ENCODE measurements around the gene SMAP1.

The SMAP1 gene

DNA sequence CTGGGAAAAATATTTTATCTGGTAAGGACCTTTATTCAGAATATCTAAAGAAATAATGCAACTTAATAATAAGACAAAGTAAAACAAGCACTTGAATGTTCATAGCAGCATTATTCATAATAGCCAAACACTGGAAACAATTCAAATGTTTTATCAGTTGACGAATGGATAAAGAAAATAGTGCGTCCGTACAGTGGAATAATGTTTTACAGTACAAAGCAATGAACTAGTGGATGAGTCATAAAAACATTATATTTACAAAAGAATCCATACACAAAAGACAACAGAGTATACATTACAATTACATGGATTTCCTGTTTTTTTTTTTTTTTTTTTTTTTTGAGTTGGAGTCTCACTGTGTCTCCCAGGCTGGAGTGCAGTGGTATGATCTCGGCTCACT, 12.7 kb downstream of the SMAP1 start:
- DNase-seq (ENCODE audit: low read depth in 2 of 2), result no peak

DNA sequence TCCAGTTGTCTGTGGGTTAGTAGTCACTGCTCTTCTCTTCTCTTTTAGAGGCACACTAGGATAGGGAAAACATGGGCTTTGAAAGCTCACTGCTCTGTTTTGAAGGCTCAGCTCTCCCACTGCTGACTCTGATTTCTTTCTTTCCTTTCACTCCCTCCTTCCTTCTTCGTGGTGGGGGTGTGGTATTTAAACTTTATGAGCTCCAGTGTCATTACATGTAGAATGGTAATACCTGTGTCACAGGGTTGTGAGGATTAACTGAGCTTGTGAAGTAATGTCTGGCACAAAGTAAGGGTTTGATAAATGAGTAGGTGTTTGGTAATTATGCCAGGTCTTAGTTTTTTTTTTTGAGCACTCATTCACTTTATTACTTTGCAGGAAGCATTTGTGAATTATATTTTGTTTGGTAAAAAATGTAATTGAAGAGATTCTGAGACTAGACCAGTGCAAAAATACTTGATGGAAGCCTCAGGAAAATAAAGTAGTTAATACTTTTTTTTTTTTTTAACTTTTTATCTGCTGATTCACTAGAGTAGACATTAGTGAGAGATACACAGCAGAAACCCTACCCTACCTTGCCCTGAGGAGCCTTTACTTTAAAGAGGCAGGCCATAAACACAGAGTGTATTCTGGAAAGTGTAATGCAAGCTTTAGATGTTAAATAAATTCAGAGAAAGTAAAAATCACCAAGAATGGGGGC, 17.3 kb downstream of the SMAP1 start:
- no peak for DNase-seq (ENCODE audit: low read depth in 2 of 2)

DNA sequence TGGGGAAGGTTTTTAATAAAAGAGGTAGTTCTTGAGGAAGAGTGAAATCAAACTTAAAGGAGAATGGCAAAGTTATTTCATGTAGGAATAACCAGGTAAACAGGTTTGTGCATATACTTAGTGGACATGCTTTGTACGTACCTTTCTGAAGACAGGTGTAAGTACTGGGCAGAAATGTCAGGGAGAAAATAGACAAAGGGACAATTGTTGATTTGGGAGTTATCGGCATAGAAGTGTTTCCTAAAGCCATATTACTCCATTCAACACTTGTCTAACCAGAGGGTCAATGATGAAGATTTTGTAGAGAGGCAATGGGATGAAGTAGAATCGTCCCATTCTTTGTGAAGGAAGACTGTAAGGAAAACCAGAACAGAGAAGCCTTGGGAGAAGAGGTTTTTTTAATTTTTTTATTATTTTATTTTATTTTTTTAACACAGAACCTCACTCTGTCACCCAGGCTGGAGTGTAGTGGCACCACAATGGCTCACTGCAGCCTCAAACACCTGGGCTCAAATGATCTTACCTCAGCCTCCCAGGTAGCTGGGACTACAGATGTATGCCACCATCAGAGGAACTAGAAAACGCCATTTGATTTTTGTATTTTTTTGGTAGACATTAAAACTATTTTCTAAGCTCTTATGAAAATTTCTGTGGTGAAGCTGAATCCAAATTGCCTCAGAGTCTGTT, 18.0 kb downstream of the SMAP1 start:
- DNase-seq (ENCODE audit: low read depth in 2 of 2), result no peak

DNA sequence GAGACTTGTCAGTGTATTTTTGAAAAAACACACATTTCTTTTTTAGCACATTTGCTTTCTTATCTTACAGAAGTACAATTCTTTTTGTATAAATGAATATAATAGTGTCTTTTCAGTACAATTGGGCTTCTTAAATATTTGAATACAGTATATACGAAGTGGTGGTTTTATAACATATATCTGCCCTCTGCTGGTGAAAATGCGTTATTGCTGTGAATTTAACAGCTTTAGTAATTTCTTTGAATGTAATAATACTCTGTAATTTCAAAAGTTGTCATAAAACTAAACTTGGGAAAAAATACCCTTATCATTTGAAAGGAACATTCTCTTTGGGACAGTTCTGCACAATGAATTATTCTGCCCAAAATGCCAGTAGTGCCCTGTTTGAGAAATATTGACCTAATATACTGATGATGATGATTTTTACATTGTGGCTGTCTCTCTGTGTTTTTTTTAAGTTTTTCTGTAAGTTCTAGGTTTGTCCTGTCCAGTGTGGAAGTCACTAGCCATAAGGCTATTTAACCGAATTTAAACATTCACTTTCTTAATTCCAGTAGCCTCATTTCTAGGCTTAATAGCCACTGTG, 19.0 kb downstream of the SMAP1 start:
- DNase-seq (ENCODE audit: low read depth in 2 of 2), result no peak

DNA sequence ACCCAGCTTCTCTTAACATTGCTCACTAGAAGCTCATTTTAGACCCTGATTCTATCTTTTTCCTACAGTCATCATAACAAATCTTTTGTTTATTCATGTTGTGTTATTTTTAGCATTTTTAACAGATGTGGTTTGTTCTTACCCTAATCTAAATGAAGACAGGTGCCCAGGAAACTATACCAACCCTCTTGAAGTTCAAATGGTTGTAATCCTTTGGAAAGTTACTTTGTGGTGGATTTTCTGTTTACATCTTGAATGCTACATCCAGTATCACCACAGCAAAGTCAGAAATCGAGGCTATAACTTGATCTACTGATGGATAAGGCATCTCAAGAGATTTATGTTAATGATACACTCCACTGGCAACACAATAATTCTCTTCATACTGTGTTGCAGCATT, 26.2 kb downstream of the SMAP1 start:
- DNase-seq (ENCODE audit: low read depth in 2 of 2), result no peak

DNA sequence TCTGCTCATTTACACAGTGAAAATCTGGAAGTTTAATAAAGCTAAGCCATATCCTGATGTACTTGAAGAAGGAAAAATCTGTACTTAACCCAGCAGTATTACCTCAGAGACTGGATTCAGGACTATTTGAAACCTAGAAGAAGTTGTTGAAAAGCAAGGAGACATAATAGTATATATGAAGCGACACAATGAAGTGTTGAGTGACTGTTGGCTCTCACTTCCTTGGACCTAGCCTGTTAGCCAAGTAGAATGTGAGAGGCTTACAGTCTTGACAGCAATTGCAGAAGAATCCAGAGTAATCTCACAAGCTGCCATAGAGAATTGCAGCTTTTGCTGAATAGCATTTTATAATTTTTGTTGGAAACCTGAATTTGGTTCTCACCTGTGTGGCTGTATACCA, 26.7 kb downstream of the SMAP1 start:
- DNase-seq (ENCODE audit: low read depth in 2 of 2), result no peak

DNA sequence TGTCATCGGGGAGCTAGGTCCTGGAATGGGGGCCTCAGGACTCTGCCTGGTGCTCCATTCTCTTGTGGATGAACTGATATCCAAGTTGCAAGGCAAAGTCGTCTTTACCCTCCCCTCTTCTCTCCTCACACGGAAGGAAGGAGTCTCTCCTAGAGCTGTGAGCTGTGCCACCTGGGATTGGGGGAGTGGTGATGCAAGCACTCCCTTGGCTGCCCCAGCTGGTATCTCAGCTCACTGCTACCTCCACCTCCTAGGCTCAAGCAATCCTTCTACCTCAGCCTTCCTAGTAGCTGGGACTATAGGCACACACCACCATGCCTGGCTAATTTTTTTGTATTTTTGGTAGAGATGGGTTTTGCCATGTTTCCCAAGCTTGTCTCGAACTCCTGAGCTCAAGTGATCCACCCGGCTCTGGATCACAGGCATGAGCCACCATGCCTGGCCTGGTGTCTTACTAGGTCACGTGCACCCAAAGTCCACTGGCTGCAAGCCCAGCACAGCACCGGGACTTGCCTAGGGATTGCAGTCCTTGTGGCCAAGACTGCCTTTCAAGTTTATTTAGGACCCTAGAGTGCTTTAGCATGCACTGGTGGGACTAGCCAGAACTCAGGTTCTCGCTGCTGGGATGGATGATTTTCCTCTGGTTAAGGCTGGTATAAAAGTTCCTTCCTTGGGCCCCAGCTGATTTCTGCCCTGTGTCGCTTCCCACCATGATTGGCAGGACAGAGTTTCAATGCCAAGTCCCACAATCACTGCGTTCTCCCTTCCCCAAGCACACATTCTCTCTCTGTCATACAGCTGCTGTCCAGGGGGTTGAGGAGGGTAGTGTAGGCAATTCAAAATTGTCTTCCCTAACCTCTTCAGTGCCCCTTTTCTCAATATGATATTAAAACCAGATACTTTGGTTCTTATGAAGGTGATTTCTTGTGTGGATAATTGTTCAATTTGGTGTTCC, 33.5 kb downstream of the SMAP1 start:
- no peak for DNase-seq (ENCODE audit: low read depth in 2 of 2)

DNA sequence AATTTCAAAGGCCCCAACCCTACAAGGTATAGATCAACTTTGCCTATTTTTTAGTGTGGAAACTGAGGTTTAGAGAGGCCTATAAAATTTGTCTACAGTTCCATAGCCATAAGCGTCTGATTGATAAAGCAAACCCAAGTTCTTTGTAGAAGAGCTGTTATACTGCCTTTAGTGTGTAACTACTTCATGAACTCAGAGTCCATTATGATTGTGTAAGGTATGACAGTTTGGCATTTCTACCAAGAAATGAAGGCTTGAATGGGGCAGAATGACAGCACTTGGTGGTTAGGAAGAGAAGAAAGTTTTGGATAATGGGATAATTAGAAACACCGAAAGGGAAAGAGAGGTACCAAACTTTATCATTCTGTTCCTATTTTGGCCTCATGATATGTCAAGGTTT, 38.1 kb downstream of the SMAP1 start:
- DNase-seq (ENCODE audit: low read depth in 2 of 2), result no peak

DNA sequence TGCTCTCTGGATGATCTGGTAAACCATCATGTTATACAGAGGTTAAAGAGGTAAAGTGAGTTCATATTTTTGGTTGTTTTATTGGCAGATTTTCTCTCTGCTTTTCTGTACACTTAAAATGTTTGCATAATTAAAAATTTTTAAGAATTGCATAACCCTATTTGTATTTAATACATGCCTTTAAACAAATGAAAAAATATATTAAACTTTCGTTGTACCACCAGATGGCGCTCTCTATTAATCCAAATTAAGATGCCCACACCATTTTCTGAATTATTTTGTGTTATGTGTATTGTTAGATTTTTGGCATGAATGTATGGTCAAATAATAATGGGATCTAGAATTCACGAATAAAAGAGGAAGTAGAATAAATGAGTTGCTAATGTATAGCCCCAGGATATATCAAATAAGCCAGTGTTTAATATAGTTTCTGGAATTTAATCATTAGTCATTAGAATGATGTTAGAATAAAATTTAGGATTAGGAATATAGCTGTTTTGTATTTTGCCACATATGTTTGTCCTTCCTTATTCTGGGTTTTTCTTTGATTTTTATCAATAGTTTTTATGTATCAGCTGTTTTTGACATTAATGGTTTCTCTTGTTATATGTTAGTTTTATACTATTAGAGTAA, 38.9 kb downstream of the SMAP1 start:
- DNase-seq (ENCODE audit: low read depth in 2 of 2), result peak in 1 of 2 experiments; percentile 10

DNA sequence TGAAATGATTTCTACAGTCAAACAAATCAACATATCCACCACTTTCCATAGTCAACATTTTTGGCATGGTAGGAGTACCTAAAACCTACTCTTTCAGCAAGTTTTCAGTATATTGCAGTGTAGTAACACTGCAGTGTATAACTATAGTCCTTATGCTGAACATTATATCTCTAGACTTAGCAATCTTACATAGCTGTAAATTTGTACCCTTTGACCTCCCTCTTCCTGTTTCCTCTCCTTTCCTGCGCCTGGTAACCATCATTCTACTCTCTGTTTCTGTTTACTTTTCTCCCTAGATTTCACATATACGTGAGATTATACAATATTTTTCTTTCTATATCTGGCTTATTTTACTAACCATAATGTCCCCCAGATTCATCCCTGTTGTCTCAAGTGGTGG, 40.2 kb downstream of the SMAP1 start:
- DNase-seq (ENCODE audit: low read depth in 2 of 2), result no peak

DNA sequence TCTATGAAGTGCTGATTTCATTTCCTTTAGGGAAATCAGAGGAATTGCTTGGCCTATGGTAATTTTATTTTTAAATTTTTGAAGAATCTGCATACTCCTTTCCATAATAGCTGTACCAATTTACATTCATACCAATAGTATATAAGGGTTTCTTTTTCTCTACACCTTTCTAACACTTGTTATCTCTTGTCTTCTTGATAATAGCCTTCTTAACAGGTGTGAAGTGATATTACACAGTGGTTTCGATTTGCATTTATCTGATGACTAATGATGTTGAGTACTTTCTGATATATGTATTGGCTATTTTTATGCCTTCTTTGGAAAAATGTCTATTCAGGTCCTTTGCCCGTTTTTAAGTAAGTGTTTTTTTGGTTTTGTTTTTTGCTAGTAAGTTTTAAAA, 40.8 kb downstream of the SMAP1 start:
- DNase-seq (ENCODE audit: low read depth in 2 of 2), result no peak

DNA sequence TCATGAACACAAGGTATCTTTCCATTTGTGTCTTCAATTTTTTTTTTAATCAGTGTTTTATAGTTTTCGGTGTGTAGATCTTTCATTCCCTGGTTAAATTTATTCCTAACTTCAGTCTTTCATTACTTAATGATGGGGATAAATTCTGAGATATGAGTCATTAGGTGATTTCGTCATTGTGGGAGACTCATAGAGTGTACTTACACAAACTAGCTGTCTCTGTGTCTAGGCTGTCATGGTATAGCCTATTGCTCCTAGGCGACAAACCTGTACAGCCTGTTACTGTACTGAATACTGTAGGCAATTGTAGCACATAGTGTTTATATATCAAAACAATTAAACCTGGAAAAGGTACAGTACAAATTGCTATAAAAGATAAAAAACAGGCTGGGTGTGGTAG, 42.1 kb downstream of the SMAP1 start:
- peak in 1 of 2 experiments; percentile 34 for DNase-seq (ENCODE audit: low read depth in 2 of 2)

DNA sequence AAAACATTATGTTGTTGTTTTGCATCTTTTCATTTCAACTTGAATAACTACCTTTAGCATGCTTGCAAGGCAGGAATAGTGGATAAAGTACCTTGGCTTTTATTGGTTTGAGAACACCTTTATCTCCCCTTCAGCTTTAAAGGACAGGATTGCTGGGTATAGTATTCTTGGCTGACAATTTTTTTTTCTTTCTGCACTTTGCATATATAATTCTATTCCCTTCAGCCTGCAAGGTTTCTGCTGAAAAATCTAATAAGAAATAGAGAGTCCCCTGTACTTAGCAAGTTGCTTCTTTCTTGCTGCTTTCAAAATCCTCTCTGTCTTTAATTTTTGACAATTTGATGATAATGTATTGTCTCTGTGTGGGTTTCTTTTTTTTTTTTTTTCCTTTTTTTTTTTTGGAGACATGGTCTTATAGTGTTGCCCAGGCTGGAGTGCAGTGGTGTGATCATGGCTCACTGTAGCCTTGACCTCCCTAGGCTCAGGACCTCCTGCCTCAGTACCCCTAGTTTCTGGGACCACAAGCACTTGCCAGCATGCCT, 47.1 kb downstream of the SMAP1 start:
- DNase-seq (ENCODE audit: low read depth in 2 of 2), result no peak

DNA sequence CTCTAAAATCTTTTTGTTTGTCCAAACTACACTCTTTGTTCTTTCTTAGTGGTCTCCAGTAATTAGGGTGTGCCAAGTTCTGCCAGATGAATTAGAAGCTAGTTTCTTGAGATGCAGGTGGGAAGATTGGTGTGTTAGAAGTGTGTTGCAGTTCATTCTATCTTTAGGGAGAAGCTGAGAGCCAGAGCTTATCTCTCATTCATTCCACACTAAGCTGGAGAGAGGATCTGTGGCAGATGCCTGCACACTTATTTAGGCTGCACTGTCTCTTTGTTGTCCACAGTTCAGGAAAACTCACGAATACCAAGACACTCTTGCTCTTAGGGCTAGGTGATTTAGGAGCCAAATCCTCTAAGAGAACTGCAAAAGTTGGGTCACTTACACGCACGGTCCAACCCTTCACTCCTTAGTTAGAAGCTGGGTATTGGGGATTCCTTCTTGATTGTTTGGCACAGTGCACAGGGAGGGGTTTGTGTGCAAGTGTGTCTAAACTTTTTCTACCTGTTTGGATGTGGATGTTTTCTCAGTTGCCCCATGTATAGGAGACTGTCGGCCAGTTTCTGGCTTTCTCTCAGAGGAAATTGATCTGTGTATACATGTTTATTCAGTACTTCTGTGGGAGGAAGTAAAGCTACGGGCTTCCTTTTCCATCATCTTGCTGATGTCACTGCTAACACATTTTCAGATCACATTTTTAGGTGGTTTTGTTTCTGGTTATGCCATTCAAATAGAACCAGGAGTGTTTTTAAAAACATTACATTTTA, 49.5 kb downstream of the SMAP1 start:
- DNase-seq (ENCODE audit: low read depth in 2 of 2), result no peak

DNA sequence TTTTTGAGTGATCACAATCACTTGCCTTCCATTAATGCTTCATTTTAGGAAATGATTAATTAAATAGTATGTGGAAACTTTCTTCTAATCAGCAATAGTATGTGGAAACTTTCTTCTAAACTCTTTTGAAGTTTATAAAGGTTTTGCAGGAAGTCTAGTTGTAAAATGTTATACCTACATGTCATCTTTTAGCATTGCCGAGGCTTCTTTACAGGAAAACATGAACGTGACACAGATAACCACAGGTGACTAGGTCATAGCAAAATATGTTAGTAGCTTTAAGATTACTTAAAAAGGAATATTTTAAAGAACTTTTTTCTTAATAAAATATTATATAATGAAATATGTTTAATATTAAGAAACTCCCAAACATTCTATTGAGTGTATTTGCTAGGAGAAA, 56.8 kb downstream of the SMAP1 start:
- no peak for DNase-seq (ENCODE audit: low read depth in 2 of 2)

DNA sequence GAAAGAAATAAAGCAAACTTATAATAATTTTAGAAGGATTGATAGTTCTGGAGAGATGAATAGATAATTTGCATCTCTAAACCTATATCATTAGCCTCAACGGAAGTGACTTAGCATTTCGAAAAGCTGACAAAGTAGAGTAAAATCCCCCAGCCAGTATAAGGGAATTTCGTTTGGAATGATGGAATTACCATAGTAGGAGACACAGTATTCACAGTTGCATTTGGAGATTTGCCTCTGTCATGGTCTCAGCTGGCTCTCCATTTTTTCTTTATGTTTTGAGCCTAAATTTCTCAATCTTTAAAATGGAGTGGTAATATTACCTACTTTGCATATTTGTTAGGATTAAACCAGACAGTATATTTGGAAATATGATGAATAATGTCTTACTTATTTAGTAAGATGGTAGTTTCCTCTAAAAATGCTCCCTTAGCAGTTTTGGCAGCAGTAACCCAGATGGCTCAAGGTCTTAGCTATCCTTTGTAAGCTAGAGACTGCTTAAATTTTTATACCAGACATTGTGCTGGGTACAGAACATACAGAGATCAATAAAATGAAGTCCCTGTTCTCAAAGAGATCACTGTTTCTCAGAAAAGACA, 58.2 kb downstream of the SMAP1 start:
- DNase-seq (ENCODE audit: low read depth in 2 of 2), result peak in 1 of 2 experiments; percentile 11

DNA sequence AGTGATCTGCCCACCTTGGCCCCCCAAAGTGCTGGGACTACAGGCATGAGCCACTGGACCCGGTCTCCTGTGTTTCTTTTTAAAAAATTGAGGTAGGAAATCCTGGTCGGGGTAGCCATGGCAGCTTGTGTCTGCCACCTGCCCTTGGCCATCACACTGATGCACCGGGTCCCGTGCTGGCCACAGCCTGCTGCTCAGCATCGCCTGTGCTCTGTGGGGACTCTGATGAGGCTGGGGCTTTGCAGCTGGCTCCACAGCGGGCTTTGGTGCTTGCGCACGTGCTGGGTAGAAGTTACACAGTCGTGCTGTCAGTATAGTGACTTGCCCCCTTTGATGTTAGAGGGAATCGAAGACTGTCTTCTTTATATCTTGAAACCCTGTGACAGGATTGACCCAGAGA, 66.7 kb downstream of the SMAP1 start:
- no peak for DNase-seq (ENCODE audit: low read depth in 2 of 2)

DNA sequence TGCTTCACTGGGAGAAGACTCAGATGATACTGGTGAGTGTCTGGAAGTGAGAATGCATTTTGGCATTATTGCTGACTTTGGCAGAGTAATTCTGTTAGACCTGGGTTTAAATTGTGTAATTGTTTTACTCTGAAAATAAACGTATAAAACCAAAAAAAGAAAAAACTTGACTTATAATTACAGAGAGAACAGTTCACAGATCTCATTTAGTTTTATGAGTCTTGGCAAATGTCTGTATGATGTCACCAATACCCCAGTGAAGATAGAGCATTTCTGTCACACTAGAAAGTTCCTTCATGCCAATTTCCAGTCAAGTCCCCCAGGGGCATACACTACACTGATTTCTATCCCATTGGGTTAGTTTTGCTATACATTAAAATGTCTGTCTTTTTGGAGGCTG, 67.3 kb downstream of the SMAP1 start:
- DNase-seq (ENCODE audit: low read depth in 2 of 2), result no peak

DNA sequence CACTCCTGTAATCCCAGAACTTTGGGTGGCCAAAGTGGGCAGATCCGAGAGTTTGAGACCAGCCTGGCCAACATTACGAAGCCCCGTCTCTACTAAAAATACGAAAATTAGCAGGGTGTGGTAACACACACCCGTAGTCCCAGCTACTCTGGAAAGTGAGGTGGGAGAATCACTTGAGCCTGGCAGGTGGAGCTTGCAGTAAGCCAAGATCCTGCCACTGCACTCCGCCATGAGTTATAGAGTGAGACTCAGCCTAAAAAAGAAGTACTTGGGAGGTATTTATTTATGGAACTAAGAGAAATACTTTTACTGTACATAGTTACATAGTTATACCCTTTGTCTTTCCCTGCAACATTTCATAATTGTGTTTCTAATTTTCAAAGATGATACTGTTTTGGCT, 67.8 kb downstream of the SMAP1 start:
- DNase-seq (ENCODE audit: low read depth in 2 of 2), result no peak

DNA sequence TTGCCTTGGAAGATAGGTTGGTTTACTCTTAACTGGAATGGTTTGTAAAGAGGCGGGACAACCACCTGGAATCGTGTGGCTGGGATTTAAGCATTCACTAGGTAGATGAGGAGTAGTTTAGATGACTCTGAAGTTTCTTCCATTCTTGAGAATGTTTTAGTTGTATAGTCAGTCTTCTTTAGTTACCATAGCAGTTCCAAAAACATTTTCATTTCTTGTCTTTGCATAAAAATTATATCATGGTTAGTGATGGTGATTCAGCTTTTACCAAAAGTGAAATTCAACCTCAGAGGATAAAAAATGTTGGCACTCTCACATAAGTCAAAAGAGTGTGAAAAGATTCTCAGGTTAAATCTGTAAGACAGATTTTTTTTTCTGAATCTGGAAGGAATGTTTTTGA, 70.3 kb downstream of the SMAP1 start:
- no peak for DNase-seq (ENCODE audit: low read depth in 2 of 2)
